GM12875 (cell line): Measurements from ENCODE around the gene PIK3R4.

Experiments used
- H3K4me3 ChIP-seq: one replicate; pipeline ENCODE4 v1.5.1; 2011; ENCODE audit warnings: low read depth, low read length, control low read depth
- TF ChIP-seq, protein P1 (sequence below): IDR thresholded peaks from 2 replicates; pipeline ENCODE4 v1.5.1; 2011; ENCODE audit warnings: low read depth, mild to moderate bottlenecking, control low read depth, inconsistent platforms, low read length, moderate library complexity, borderline replicate concordance; ENCODE audit not compliant: insufficient read depth

Gene PIK3R4

DNA sequence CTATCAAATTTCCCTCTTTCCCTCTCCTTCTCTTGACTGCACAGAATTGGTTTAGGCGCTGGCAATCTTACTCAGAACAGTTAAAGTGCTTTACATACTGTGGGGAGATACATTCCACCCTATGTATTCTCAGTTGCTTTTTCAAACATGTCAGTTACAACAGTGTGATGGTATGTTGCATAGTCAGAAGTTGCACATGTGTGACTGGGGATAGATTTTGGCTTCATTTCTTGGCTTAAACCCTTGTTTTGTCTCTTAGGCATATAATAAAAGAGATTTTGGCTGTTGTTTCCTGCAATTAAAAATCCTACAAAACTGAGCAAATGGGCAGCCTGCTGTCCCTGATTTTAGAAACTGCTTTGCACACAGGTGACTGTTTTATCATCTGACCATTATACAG, 86.7 kb downstream of the PIK3R4 start:
- TF ChIP-seq, protein P1, sequence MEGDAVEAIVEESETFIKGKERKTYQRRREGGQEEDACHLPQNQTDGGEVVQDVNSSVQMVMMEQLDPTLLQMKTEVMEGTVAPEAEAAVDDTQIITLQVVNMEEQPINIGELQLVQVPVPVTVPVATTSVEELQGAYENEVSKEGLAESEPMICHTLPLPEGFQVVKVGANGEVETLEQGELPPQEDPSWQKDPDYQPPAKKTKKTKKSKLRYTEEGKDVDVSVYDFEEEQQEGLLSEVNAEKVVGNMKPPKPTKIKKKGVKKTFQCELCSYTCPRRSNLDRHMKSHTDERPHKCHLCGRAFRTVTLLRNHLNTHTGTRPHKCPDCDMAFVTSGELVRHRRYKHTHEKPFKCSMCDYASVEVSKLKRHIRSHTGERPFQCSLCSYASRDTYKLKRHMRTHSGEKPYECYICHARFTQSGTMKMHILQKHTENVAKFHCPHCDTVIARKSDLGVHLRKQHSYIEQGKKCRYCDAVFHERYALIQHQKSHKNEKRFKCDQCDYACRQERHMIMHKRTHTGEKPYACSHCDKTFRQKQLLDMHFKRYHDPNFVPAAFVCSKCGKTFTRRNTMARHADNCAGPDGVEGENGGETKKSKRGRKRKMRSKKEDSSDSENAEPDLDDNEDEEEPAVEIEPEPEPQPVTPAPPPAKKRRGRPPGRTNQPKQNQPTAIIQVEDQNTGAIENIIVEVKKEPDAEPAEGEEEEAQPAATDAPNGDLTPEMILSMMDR = no peak
- no peak overlapping the region for H3K4me3 ChIP-seq

DNA sequence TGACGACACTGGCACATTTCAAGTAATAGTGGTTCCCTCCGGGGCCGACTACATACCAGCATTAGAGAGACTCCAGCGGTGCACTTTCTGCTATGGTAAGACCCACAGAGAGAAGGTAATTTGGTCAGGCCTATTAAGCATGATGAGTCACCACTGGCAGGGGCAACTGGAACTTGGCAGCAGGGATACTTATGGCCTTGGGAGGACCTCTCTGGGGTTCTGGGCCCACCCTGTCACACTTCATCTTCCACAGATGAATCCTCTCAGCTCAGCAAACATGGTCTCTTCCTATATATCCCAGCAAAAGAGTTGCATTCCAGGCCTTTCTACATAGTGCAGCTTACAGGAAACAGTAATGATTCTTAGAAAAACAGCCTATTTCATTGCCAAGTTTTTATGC, 88.0 kb downstream of the PIK3R4 start:
- TF ChIP-seq, protein P1 = no peak
- H3K4me3 ChIP-seq = no peak overlapping the region

DNA sequence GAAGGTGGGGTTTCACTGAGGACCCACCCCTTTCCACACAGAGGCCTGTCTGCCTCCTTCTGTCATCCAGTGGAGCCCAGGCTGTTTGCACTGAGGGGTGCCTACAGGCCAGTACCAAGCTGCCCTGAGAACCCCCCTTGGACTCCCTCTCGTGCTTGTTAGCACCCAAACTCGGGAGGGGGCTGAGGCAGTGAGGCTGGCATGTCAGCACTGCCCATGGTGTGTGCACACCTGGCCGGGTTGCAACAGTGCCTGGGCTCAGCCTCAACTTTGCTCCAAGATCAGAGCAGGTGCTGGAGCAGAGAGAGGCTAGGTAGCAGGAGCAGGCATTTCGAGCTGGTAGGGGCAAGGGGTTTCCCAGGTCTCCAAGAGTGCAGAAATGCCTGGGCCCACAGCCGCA, 90.0 kb downstream of the PIK3R4 start:
- TF ChIP-seq, protein P1 = no peak
- H3K4me3 ChIP-seq = no peak overlapping the region

DNA sequence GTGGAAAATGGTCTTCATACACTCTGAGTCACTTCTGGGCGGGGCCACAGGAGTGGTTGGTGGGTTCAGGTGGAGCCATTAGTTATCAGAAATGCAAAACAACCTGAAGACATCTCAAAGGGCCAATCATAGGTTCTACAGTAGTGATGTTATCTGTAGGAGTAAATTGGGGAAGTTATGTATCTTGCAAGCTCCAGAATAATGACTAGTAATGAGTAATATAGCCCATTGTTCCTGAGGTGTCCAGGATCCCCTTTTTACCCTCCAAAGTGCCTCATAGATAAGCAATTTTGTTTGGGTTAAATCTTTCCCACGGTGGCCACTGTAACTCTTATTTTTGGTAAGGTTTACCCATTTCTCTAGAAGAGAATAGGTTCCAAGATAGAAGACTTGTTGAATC, 91.7 kb downstream of the PIK3R4 start:
- TF ChIP-seq, protein P1 = no peak
- H3K4me3 ChIP-seq = no peak overlapping the region

DNA sequence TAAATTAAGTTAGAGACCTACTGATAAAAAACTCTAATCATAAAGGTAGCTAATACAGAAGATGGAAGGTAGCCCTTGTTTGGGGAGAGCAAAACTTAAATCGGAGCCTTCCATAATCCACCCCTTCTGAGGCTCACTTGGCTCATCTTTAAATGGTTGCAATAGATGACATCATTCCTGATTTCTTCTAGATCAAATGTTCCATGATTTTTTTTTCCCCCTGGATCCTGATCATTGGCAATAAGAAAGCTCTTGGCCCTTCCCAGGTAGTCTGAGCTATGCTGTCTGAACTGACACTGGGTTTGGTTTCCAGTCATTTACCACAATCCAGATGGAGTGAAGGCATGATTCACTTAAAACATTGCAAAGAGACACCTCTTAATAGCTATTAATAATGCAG, 92.5 kb downstream of the PIK3R4 start:
- TF ChIP-seq, protein P1 = no peak
- no peak overlapping the region for H3K4me3 ChIP-seq

DNA sequence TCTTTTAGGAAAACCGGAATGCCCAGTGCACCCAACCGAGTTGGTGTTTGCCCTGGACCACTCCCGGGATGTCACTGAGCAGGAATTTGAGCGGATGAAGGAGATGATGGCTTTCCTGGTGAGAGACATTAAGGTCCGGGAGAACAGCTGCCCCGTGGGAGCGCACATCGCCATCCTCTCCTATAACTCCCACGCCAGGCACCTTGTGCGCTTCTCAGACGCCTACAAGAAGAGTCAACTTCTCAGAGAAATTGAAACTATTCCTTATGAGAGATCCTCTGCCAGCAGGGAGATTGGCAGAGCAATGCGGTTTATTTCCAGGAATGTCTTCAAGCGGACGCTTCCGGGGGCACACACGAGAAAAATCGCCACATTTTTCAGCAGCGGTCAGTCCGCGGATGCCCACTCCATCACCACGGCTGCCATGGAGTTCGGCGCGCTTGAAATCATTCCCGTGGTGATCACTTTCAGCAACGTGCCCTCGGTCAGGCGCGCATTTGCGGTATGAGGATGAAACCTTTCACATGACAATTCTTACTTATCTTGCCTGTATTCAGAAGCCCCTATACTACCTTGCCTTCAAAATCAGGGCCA, 97.5 kb downstream of the PIK3R4 start:
- no peak overlapping the region for H3K4me3 ChIP-seq
- TF ChIP-seq, protein P1 = no peak

DNA sequence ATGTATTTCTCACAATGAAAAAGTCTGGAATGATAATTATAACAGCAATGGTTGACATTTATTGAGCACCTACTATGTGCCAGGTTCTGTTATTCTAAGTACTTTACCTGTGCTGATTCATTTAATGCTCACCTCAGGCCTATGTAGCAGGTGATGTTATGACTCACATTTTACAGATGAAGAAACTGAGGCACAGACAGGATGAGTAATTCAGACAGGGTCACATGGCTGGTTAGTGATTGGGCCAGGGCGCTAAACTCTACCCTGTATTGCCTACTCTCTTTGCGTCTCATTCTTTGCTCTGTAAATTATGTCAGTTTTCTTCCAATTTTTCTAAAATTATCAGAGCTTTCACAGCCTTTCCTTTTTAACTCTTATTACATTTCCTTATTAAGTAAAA, 98.3 kb downstream of the PIK3R4 start:
- no peak overlapping the region for H3K4me3 ChIP-seq
- TF ChIP-seq, protein P1 = no peak
